Chondrocyte (in vitro differentiated cells): Measurements from ENCODE around the gene RREB1. TPM values are rescaled to one million over a fixed set of nuclear protein-coding genes. Genes with fewer than 3 reads are reported as not detected.
A peak's percentile ranks its signal among the peaks of the same experiment; 100 is the strongest.

ENCODE experiments used
- DNase-seq: peaks from one replicate; pipeline ENCODE4 v3.0.0; 2021; ENCODE audit warnings: mixed read lengths, low spot score
- H3K27ac Mint-ChIP-seq: one replicate; pipeline ENCODE4 v1.8.0; 2021; ENCODE audit warnings: mild to moderate bottlenecking, moderate library complexity, mixed read lengths; ENCODE audit not compliant: unreplicated experiment
- H3K27me3 Mint-ChIP-seq: 2 replicates; pipeline ENCODE4 v1.8.0; 2021; ENCODE audit warnings: low read depth, mixed read lengths
- H3K36me3 Mint-ChIP-seq: 2 replicates; pipeline ENCODE4 v1.8.0; 2021; ENCODE audit warnings: low read depth, mixed read lengths
- H3K4me1 Mint-ChIP-seq: 2 replicates; pipeline ENCODE4 v1.8.0; 2021; ENCODE audit warnings: low read depth, mild to moderate bottlenecking, mixed read lengths
- H3K4me3 Mint-ChIP-seq: one replicate; pipeline ENCODE4 v1.8.0; 2021; ENCODE audit warnings: mild to moderate bottlenecking, moderate library complexity, mixed read lengths; ENCODE audit not compliant: unreplicated experiment
- H3K9me3 Mint-ChIP-seq: 2 replicates; pipeline ENCODE4 v1.8.0; 2021; ENCODE audit warnings: low read depth, mixed read lengths
- total RNA-seq: library from RNA; stranded (reverse); gene quantifications from 3 replicates; pipeline ENCODE4 v1.2.1, GENCODE V29; 2021
- TF ChIP-seq, protein P1 (sequence below): fragments of 200-600 bp; sonication (generic); IDR thresholded peaks from 2 replicates; pipeline ENCODE4 v1.5.0; 2021; ENCODE audit warnings: antibody characterized with exemption, mild to moderate bottlenecking, moderate library complexity

RREB1 gene
- total RNA-seq, 1 donor from 2014 or later: 28.4 TPM

DNA sequence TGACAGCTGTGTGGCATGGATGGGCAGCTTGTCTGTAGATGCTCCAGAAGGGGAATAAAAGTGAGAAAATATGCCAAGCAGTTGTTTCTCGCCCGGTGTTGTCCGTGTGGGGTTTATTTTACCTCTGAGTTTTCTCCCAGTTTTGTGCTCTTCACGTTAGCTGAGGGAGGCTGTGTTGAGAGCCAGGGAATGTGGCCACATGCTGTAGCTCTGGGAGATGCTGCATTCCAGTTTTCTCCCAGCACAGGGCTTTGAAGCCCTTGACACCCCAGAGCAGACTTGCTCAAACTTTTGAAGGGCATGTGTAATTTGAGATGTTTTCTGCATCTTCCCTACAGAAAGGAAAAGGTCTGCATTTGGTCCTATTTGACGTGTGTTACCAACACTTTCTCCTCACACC is 67.7 kb downstream of the RREB1 start:
- peaks cover 42% of the 10 kb centered on the region for H3K4me1 Mint-ChIP-seq
- H3K27me3 Mint-ChIP-seq: no peaks in the 10 kb centered on the region
- H3K4me3 Mint-ChIP-seq: no peak overlapping the region
- TF ChIP-seq, protein P1, sequence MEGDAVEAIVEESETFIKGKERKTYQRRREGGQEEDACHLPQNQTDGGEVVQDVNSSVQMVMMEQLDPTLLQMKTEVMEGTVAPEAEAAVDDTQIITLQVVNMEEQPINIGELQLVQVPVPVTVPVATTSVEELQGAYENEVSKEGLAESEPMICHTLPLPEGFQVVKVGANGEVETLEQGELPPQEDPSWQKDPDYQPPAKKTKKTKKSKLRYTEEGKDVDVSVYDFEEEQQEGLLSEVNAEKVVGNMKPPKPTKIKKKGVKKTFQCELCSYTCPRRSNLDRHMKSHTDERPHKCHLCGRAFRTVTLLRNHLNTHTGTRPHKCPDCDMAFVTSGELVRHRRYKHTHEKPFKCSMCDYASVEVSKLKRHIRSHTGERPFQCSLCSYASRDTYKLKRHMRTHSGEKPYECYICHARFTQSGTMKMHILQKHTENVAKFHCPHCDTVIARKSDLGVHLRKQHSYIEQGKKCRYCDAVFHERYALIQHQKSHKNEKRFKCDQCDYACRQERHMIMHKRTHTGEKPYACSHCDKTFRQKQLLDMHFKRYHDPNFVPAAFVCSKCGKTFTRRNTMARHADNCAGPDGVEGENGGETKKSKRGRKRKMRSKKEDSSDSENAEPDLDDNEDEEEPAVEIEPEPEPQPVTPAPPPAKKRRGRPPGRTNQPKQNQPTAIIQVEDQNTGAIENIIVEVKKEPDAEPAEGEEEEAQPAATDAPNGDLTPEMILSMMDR: no peak
- peak overlapping the region; percentile 54 for H3K27ac Mint-ChIP-seq
- no peak for DNase-seq
- no peaks in the 10 kb centered on the region for H3K9me3 Mint-ChIP-seq
- H3K36me3 Mint-ChIP-seq: peaks cover 5% of the 10 kb centered on the region

DNA sequence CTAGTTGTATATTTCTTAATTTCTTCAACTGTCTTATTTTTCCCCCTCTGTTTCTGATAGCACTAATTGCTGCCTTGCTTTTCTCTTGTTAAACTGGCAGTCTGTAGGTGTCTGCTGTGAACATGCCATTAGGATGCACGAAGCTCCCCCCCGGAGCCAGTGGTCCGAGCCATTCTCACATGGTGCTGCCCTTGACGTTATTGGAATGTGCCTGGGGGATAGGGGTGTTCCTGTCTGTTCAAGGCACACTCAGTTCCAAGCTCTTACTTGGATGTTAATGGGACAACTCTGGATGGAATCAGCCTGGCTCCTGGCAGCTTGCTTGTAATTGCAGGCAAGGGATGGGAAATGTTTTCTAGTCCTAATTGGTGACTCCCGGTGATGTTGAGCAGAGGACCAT is 68.4 kb downstream of the RREB1 start:
- no peak for DNase-seq
- no peaks in the 10 kb centered on the region for H3K27me3 Mint-ChIP-seq
- TF ChIP-seq, protein P1: no peak
- H3K27ac Mint-ChIP-seq: no peak overlapping the region
- H3K36me3 Mint-ChIP-seq: peaks cover 10% of the 10 kb centered on the region
- H3K4me3 Mint-ChIP-seq: no peak overlapping the region
- H3K4me1 Mint-ChIP-seq: peaks cover 39% of the 10 kb centered on the region
- H3K9me3 Mint-ChIP-seq: no peaks in the 10 kb centered on the region

DNA sequence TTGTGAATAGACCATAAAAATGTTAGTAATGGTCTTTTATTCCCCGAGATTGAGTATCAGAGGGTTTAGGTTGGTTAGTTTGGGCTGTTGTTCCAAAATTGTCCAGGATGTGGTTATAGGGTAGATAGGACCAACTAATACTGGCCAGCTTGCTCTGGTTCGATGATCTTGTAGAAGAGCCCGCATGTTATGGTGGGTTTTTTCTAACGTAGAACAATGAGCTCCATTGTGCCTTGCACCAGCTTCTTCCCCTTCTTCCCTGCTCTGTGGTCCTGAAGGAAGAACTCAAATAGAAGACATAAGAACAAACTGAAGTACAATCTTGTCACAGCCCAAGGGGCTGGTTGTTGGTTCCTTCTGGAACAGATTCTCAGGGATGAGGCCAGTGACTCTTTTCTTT is 70.5 kb downstream of the RREB1 start:
- H3K36me3 Mint-ChIP-seq: peaks cover 25% of the 10 kb centered on the region
- no peaks in the 10 kb centered on the region for H3K9me3 Mint-ChIP-seq
- H3K27ac Mint-ChIP-seq: no peak overlapping the region
- H3K27me3 Mint-ChIP-seq: no peaks in the 10 kb centered on the region
- no peak for DNase-seq
- TF ChIP-seq, protein P1: no peak
- no peak overlapping the region for H3K4me3 Mint-ChIP-seq
- H3K4me1 Mint-ChIP-seq: peaks cover 25% of the 10 kb centered on the region

DNA sequence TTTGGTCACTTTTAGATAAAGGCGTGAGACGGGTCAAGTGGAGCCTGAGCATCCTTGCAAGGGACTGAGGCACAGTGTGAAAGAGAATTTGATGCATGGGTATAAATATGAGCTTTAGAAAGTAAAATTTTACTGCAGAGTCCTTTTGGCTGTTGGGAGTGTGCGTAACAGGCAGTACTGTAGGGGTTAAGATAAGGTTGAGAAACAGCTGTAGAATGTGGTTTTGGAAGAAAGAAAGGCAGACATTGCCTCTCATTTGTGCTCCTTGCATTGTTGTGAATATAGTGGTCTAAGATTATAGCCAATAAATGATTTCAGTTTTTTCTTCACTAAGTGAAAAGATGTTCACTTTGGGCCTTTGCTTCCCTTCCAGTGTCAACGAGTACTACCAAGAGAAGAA is 73.0 kb downstream of the RREB1 start:
- TF ChIP-seq, protein P1: no peak
- Mint-ChIP-seq H3K4me1 (peaks cover 10% of the 10 kb centered on the region), H3K4me3 (no peak overlapping the region), H3K9me3 (no peaks in the 10 kb centered on the region), H3K36me3 (peaks cover 33% of the 10 kb centered on the region), H3K27ac (no peak overlapping the region), H3K27me3 (no peaks in the 10 kb centered on the region)
- no peak for DNase-seq

DNA sequence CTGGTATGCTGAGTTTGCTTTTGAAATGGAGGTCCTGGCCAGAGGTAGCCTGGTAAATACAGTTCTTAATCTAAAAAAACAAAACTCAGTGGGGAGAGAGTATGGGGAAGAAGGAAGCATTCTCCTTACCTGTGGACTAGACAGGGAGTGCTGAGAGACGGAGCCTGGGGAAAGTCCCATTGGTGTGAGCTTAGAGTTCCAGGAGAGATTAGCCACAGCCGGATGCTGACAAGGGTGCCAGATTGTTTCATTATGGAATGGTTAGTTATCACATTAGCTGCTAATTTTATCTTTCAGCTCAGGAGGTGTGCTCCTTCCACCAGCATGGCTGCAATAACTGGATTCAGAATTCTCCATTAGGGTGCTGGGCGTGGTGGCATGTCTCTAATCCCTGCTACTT is 75.9 kb downstream of the RREB1 start:
- TF ChIP-seq, protein P1: no peak
- no peaks in the 10 kb centered on the region for H3K27me3 Mint-ChIP-seq
- H3K36me3 Mint-ChIP-seq: peaks cover 39% of the 10 kb centered on the region
- no peak for DNase-seq
- no peaks in the 10 kb centered on the region for H3K4me1 Mint-ChIP-seq
- H3K9me3 Mint-ChIP-seq: no peaks in the 10 kb centered on the region
- no peak overlapping the region for H3K4me3 Mint-ChIP-seq
- H3K27ac Mint-ChIP-seq: no peak overlapping the region
